ENCODE results near the gene RUFY4.

The RUFY4 gene

DNA sequence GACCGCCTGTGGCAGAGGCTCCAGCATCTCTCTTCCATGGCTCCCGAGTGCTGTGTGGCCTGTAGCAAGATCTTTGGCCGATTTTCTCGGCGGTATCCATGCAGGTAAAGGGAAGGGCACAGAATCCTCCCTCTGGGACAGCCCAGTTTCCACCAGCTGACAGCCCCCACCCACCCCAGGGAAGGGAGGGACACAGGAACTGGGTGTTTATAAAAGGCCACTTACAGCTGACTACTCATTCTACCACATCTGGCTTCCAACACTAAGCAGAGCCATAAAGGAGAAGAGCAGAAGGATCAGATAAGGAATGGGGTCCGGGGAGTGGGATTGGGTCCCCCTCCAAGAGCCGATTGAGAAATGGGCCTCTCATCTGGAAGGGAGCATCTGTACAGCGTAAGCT, 20.2 kb downstream of the RUFY4 start:
- Histone ChIP-seq H3K9ac (no peak overlapping the region), H2AFZ (ENCODE audit: low read depth) (no peak overlapping the region)

DNA sequence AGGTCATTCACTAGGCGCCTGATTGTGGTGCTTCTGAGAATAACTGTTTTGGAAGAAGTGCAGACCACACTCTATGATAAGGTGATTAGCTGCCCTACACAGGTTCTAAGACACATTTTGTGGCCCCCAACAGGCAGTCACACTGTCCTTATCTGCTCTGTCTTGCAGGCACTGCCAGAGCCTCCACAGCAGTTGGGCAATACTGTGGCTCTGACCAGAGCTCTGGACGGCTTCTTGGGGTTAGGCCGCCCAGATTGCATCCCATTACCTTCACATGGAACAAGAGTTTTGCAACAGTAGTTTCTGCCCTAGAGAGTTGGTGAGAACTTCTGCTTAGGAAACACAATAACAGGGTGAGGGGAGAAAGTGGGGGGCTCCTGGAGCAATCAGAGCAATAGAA, 22.7 kb downstream of the RUFY4 start:
- Histone ChIP-seq H4K20me1 (ENCODE audit: insufficient read depth) (no peaks in the 10 kb centered on the region), H3K4me2 (no peak overlapping the region), H3K27ac (no peak overlapping the region), H3K4me3 (IDR thresholded peaks at IDR 0.05; ENCODE audit: insufficient read depth, low read depth, low read length) (no peak overlapping the region), H3K79me2 (ENCODE audit: insufficient read depth, low read depth) (no peaks in the 10 kb centered on the region), H3K36me3 (ENCODE audit: insufficient read depth) (no peaks in the 10 kb centered on the region), H3K9ac (no peak overlapping the region), H2AFZ (ENCODE audit: low read depth) (no peak overlapping the region), H3K4me1 (ENCODE audit: low read depth, poor library complexity, severe bottlenecking) (no peaks in the 10 kb centered on the region), H3K27me3 (ENCODE audit: insufficient read depth, low read depth) (no peaks in the 10 kb centered on the region)
- TF ChIP-seq, protein P1, sequence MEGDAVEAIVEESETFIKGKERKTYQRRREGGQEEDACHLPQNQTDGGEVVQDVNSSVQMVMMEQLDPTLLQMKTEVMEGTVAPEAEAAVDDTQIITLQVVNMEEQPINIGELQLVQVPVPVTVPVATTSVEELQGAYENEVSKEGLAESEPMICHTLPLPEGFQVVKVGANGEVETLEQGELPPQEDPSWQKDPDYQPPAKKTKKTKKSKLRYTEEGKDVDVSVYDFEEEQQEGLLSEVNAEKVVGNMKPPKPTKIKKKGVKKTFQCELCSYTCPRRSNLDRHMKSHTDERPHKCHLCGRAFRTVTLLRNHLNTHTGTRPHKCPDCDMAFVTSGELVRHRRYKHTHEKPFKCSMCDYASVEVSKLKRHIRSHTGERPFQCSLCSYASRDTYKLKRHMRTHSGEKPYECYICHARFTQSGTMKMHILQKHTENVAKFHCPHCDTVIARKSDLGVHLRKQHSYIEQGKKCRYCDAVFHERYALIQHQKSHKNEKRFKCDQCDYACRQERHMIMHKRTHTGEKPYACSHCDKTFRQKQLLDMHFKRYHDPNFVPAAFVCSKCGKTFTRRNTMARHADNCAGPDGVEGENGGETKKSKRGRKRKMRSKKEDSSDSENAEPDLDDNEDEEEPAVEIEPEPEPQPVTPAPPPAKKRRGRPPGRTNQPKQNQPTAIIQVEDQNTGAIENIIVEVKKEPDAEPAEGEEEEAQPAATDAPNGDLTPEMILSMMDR (conservative IDR thresholded peaks at IDR 0.05; ENCODE audit: low read depth, low read length): no peak

More for the DNA sequence above, 20.2 kb downstream of the RUFY4 start:
- no peaks in the 10 kb centered on the region for H3K36me3 ChIP-seq (ENCODE audit: insufficient read depth)
- H3K4me1 ChIP-seq (ENCODE audit: low read depth, poor library complexity, severe bottlenecking): no peaks in the 10 kb centered on the region
- H3K27me3 ChIP-seq (ENCODE audit: insufficient read depth, low read depth): no peaks in the 10 kb centered on the region
- TF ChIP-seq, protein P1 (conservative IDR thresholded peaks at IDR 0.05; ENCODE audit: low read depth, low read length): no peak
- no peak overlapping the region for H3K4me2 ChIP-seq
- H3K4me3 ChIP-seq (IDR thresholded peaks at IDR 0.05; ENCODE audit: insufficient read depth, low read depth, low read length): no peak overlapping the region
- no peak overlapping the region for H3K27ac ChIP-seq
- H3K79me2 ChIP-seq (ENCODE audit: insufficient read depth, low read depth): no peaks in the 10 kb centered on the region
- no peaks in the 10 kb centered on the region for H4K20me1 ChIP-seq (ENCODE audit: insufficient read depth)

DNA sequence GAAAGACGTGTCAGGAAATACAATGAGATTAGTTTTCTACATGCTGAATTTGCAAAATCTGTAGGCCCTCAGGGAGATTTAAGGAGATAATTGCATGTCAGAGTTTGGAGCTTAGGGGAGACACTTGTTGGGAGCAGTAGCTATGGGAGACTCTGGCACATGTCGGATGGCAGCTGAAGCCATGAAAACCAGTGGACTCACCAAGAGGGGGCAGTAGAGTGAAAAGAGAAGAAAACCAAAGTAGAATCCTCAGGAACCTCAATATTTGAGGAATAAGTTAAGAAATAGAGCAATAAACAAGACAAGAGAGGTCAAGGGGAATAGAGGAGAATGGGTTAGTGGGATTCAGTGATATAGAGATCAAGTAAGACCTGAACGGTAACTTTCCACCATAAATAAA, 24.8 kb downstream of the RUFY4 start:
- TF ChIP-seq, protein P1 (conservative IDR thresholded peaks at IDR 0.05; ENCODE audit: low read depth, low read length): no peak; the same call in 1 of the 2 replicates
- H4K20me1 ChIP-seq (ENCODE audit: insufficient read depth): no peaks in the 10 kb centered on the region
- H3K4me2 ChIP-seq: no peak overlapping the region
- H3K79me2 ChIP-seq (ENCODE audit: insufficient read depth, low read depth): no peaks in the 10 kb centered on the region
- no peaks in the 10 kb centered on the region for H3K36me3 ChIP-seq (ENCODE audit: insufficient read depth)
- no peaks in the 10 kb centered on the region for H3K27me3 ChIP-seq (ENCODE audit: insufficient read depth, low read depth)
- no peak overlapping the region for H3K9ac ChIP-seq
- H3K4me3 ChIP-seq (IDR thresholded peaks at IDR 0.05; ENCODE audit: insufficient read depth, low read depth, low read length): no peak overlapping the region
- H3K27ac ChIP-seq: no peak overlapping the region
- H3K4me1 ChIP-seq (ENCODE audit: low read depth, poor library complexity, severe bottlenecking): no peaks in the 10 kb centered on the region
- H2AFZ ChIP-seq (ENCODE audit: low read depth): no peak overlapping the region

DNA sequence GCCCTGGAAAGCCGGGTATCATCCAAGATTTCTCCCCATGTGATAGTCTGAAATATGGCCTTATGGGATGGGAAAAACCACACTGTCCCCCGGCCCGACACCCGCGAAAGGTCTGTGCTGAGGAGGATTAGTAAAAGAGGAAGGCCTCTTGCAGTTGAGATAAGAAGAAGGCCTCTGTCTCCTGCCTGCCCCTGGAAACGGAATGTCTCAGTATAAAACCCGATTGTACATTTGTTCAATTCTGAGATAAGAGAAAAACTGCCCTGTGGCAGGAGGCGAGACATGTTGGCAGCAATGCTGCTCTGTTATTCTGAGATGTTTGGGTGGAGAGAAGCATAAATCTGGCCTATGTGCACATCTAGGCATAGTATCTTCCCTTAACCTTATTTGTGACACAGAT, 26.8 kb downstream of the RUFY4 start:
- no peak overlapping the region for H3K4me2 ChIP-seq
- H3K27me3 ChIP-seq (ENCODE audit: insufficient read depth, low read depth): no peaks in the 10 kb centered on the region
- H3K4me3 ChIP-seq (IDR thresholded peaks at IDR 0.05; ENCODE audit: insufficient read depth, low read depth, low read length): no peak overlapping the region
- H3K27ac ChIP-seq: no peak overlapping the region
- TF ChIP-seq, protein P1 (conservative IDR thresholded peaks at IDR 0.05; ENCODE audit: low read depth, low read length): no peak
- H2AFZ ChIP-seq (ENCODE audit: low read depth): no peak overlapping the region
- H3K9ac ChIP-seq: no peak overlapping the region
- no peaks in the 10 kb centered on the region for H3K79me2 ChIP-seq (ENCODE audit: insufficient read depth, low read depth)
- H3K4me1 ChIP-seq (ENCODE audit: low read depth, poor library complexity, severe bottlenecking): no peaks in the 10 kb centered on the region
- H3K36me3 ChIP-seq (ENCODE audit: insufficient read depth): no peaks in the 10 kb centered on the region
- H4K20me1 ChIP-seq (ENCODE audit: insufficient read depth): no peaks in the 10 kb centered on the region

Measured in KMS-11 (cell line).